ENCODE data around the gene PRKCA.
"Not testable (repeated sequence)": the region's sequence is repeated elsewhere in the genome, so short reads cannot be mapped to it uniquely, and the experiment has no call there.

PRKCA gene

DNA sequence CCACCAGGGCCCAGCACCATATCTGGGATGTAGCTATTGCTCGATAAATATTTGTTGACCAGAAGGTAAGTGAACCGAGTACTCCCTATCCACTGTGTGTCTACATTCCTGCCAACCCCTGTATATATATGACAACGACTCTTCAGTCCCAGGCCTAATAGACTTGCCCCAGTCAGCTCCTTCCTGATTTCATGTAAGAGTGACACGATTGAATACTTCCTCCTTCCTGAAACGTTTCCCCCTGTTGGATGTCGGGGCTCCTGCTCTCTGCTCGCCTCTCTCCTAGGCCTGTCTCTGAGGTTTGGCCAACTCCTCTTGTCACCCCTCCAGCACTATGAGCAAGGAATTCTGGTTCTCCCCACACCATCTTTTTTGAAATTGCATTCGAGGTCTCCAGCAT lies 178.9 kb downstream of the PRKCA start:
- DNase-seq (ENCODE audit: low read depth in 1 of 2, low spot score in 1 of 2): no peak

DNA sequence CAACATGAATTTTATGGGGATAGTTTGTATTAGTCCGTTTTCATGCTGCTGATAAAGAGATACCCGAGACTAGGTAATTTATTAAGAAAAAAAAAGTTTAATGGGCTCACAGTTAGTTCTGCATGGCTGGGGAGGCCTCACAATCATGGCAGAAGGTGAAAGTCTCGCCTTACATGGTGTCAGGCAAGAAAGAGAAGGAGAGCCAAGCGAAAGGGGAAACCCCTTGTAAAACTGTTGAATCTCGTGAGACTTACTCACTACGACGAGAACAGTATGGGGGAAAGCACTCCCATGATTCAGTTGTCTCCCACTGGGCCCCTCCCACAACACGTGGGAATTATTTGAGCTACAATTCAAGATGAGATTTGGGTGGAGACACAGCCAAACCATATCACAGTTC lies 181.5 kb downstream of the PRKCA start:
- DNase-seq (ENCODE audit: low read depth in 1 of 2, low spot score in 1 of 2): no peak

DNA sequence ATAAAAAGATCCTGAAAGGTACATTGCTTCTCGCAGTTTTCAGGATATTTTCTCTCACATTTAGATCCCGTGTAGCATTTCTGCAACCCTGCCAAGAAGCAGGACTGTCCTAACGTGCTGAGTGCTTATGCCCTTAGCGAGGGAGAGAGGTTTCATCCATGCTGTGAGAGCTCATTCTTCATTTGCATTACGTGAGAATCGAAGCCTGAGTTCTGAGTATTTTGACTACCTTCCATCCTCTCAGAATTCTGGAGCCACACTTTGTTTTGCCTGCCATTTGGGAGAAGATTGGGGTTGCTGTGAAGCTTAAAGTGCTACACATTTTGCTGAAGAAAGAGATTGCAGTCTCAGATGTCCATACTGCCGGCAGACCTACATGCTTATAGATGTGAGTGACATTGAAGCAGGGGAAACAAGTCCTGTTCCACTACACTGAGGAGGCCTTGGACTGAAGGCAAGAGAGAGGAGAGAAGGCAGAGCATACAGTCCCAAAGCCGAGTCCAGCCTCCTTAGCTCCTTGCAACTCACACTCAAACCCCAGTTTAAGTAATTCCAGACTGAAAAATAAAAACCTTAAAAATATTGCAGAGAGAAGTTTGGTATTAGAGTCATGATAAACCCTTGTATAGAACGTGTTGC lies 183.0 kb downstream of the PRKCA start:
- no peak for DNase-seq (ENCODE audit: low read depth in 1 of 2, low spot score in 1 of 2)

DNA sequence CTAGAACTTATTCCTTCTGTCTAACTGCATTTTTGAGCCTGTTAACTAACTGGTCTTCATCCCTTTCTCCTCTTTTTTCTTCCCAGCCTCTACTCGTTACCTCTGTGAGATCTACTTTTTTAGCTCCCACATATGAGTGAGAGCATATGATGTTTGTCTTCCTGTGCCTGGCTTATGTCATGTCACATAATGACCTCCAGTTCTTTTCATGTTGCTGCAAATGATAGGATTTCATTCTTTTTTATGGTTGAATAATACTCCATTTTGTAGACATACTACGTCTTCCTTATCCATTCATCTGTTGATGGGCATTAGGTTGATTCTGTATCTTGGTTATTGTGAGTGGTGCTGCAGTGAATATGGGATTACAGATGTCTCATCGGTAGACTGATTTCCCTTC lies 184.7 kb downstream of the PRKCA start:
- no peak for DNase-seq (ENCODE audit: low read depth in 1 of 2, low spot score in 1 of 2)

DNA sequence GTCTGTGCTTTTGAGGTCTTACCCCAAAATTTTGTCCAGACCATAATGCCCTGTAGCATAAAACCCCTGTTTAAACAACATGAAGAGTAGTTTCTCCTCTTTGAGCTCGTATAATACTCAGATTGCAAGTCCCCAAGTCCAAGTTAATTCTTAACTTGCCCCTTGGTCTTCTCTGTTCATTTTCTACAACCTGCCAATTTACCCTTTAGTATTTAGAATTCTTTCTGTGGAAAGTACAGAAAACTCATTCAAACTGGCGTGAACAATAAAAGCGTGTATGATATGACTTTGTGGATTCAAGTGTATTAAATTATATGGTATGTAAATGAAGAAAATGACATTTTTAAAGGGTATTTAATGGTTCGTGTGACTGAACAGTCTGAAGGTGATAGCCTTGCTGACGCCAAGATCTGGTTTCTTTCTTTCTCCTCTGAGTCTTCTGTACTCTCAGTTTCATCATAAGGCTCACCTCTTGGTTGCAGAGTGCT lies 185.6 kb downstream of the PRKCA start:
- DNase-seq (ENCODE audit: low read depth in 1 of 2, low spot score in 1 of 2): no peak

DNA sequence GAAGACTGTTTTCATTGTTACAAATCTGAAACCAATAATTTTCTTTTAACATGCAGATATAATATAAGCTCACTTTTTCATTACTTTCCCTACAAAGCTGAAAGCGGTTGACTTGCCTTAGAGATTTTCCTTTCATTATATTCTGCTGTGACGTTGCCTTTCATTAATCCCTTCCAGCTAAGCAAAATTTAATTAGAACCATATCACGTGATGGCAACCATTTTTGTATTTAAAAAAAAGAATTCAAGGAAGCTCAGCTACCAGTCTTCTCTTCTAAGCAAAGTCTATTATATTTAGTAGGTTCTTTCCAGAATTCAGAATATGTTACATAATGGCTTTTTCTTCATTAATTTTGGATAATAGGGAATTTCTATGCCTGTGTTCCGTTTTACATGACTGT lies 186.5 kb downstream of the PRKCA start:
- DNase-seq (ENCODE audit: low read depth in 1 of 2, low spot score in 1 of 2): no peak

DNA sequence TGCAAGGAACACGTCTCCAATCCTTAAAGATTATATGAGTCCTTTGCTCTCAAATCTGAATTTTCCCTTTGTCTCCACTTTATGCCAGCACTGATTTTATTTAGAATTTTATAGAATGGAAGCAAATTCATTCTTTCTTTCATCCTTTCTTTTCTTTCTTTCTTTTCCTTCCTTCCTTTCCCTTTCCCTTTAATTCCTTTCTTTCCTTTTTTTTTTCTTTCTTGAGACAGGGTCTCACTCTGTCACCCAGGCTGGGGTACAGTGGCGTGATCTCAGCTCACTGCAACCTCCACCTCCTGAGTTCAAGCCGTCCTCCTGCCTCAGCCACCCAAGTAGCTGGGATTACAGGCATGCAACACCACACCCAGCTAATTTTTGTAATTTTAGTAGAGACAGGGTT lies 187.2 kb downstream of the PRKCA start:
- not testable (repeated sequence) for DNase-seq (ENCODE audit: low read depth in 1 of 2, low spot score in 1 of 2)

DNA sequence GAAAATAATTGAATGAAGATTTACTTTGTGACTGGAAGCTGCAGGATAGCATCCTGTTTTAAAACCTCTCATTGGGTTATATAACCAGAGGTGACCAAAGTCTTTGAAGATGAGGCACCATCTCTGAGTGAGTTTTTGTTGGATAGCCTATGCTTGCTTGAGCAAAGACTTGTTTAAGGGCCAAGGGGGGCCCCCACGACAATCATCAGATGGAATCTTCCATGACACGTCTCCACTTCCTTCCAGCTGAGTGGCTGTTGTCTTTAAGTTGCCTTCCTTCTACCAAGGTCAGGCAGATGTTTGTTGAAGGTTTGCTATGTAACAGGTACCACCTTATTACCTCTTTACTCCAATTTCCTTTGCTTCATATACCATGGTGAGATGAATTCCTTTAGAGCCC lies 188.8 kb downstream of the PRKCA start:
- DNase-seq (ENCODE audit: low read depth in 1 of 2, low spot score in 1 of 2): no peak

DNA sequence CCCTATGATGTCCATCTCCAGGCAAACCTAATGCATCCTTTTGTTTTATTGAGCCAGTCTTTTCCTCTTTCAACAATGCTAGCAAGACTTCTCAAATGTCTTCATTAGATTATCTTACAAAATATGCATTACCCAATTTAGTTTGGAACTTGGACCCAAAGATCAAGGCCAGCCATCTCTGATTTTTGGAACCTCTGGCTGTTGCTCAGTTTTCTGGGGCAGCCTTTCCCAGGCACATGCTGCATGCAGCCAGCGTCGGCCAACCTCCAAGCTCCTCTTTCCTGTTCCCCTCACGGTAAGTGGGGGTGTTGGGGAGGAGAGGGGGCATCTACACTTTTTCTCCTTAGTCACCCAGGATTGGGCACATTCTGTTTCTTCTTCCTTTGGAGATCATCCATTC lies 189.3 kb downstream of the PRKCA start:
- no peak for DNase-seq (ENCODE audit: low read depth in 1 of 2, low spot score in 1 of 2)

DNA sequence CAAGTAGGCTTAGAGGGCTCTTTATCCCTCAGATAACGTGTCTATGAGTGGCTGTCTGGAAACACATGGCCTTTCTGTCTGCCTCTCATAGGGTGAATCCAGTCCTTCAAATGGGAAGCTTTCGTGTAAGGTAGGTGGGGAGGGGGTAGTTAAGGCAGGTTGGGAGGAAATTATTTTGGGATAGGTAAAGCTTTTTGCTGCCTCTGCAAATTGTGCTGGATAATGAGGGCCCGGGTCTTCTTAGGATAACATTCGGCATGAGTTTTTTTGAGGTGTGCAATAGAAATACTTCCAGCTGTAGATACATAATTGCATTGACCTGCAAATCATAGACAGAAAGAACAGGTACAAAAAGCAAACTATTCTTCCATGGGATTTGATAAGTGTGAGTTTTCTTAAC lies 189.7 kb downstream of the PRKCA start:
- DNase-seq (ENCODE audit: low read depth in 1 of 2, low spot score in 1 of 2): no peak

DNA sequence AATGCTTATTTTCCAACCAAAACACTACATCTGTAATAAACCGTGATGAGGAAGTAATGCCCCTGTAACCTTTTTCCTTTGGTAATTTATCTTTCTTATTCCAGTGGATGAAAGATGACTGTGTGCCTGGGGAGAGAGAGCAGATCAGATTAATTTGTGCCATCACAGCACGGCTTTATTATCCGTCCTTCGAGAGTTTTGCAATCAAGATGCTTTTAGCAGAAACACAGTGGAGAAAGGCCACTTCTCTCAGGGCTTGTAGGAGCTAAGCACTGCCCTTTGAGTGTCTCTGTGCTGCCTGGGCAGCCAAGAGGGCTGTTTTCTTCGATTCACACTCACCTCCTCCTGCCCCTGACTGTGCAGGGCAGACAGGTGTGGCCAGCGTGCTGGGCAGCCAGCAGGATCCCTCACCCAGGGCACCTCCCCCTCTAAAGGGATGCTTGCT lies 190.2 kb downstream of the PRKCA start:
- DNase-seq (ENCODE audit: low read depth in 1 of 2, low spot score in 1 of 2): no peak

DNA sequence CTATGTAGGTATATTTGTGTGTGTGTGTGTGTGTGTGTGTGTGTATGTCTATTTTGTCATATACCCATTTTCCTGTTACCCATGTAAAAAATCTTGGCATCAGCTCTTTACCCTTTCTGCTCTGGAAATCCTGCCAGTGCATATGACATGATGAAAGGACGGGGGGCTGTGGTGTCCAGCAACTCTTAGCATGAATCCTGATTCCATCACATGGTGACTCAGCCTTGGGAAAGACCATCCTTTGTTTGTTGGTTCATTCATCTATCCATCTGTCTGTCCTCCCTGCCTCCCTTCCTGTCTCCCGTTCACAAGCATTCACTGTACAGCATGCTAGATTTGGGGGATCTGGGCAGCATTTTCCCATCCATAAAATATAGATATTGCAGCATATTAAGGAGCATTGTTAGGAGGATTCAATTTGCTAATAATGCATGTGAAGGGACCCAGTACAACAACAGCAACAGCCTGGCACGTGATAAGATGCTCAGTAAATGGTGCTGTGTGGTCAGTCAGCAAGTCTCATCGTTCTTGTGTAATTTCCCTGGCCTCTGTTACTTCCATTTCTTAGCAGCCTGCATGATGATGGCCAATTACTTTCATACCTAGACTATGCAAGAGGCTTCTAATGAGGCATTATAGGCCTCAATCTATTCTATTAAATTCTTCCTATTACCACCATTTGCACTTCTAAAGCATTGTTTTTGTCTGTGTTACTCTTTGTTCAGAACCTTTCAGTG lies 191.0 kb downstream of the PRKCA start:
- no peak for DNase-seq (ENCODE audit: low read depth in 1 of 2, low spot score in 1 of 2)

DNA sequence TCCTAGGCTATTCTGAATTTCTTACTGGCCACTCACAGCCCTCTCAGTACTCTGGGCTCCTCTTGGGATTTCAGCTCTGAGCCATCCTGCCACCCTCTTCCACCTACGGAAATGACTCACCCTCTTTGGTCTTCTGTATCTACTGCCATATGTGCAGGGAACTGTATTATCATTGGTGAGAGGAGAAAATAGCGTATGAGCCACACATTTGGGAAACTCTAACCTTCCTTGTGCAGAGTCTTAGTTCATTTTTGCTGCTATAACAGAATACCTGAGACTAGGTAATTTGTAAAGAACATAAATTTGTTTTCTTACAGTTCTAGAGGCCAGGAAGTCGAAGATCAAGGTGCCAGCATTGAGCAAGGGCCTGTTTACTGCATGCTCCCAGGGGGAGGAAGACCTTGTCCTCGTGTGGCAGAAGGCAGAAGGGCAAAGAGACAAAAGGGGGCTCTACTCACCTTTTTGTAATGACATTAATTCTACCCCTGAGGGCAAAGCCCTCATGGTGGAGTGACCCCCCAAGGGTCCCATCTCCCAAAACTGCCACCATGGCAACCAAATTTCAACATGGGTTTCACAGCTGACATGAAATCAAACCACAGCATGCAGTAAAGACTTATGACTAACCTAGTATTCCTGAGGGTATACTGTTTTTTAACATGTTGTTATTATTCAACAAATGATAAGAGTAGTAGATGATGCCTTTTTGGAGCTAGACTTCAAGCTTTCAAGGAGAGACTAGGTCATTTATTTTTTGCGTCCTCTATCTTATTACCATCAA lies 191.8 kb downstream of the PRKCA start:
- DNase-seq (ENCODE audit: low read depth in 1 of 2, low spot score in 1 of 2): no peak

DNA sequence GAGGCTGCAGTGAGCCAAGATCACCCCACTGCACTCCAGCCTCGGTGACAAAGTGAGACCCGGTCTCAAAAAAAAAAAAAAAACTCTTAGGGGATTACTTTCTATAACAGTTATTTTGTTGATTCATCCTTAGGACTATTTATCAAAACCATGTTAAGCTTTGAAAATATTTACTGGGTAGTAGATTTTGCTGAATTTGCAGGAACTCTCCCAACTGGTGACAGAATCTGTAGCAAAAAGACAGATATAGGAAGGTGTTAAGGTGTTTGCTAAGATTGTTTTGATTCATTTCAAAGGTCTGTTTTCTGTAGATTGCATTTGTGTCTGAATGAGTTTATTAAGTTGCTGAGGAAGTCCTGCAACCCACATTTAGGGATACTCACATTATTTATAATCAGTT lies 192.6 kb downstream of the PRKCA start:
- no peak for DNase-seq (ENCODE audit: low read depth in 1 of 2, low spot score in 1 of 2)

DNA sequence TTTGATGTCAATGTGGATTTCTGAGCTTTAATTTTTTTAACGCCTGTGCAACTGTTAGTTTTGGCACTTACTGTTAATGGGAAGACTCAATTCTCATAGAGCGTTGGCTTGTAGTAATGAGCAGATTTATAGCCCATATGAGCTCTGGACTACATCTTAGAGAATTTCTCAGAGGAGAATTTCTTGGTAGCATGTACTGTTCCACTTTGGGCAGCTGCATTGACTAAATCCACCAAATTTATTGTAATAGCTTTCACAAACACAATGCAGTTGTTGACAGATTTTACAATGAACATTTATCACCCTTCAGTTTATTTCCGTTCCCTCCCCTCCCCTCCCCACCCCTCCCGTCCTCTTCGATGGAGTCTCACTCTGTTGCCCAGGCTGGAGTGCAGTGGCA lies 193.9 kb downstream of the PRKCA start:
- DNase-seq (ENCODE audit: low read depth in 1 of 2, low spot score in 1 of 2): no peak

DNA sequence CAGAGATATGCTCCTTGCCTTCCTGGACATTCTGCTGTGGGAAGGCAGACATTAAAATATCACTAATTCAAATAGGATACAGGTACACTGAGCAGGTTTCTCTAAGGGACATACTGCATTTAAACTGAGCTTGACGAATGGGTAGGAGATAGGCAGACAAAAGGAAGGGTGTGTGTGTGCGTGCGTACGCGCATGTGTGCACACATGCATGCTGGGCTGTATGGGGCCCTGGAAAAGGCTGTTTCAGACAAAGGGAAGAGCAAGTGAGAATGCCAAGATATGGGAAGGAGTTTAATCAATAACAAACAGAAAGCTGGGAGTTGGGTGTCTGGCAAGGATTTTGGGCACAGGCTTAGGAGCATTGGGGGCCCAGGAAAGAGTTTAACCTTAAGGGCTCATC lies 196.2 kb downstream of the PRKCA start:
- DNase-seq (ENCODE audit: low read depth in 1 of 2, low spot score in 1 of 2): no peak

DNA sequence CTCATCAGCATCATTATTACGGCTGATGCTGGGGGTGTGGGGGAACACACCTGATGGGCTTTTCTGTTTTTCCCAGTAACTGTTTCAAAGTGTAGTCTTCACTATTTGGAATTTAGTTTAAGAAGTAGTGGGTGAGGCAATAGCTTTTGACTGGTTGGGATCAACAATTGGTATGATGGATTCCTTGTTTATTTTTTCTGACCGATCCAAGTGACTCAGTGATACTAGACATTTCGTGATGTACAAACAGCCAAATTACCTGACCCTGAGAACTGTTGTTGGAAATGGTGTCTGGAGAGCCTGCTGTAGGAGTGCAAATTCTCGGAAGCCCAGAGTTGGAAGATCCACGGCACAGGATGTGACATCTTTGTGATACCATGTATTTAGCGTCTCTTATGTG lies 204.2 kb downstream of the PRKCA start:
- DNase-seq (ENCODE audit: low read depth in 1 of 2, low spot score in 1 of 2): no peak

DNA sequence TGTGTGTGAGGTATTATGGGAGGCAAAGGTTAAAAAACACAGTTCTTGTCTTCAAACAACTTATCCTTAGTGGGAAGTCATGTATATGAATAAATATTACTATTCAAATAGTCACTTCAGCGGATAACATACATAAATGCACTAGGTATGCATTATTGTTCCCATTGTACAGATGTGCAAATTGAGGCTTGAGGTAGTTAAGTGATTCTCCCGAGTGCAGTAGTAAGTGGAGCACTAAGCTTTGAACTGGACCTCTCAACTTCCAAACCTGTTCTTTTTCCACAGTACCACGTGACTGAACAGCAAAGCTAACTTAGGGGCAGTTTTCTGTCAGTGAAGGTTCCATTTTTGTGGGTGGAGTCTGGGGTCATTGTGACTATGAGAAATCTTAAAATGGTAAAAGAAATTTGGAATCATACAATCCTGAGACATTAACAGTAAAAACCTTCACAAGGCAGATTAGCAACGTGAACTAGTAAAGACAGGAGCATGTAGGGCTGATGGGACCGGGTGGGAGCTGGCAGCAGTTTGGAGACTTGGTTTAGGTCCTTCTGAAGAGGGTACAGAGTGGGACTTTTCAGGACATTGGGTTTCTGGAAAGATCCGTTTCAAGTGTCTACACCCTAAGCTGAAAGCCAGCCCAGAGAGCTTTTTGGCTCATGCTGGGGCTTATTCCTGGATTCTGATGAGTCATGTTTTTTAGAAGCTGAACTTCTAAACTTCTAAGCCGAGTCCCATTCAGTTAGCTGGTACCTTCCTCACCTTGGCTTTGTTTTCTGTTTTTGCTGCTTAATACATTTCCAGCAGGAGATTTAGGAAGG lies 204.9 kb downstream of the PRKCA start:
- no peak for DNase-seq (ENCODE audit: low read depth in 1 of 2, low spot score in 1 of 2)

DNA sequence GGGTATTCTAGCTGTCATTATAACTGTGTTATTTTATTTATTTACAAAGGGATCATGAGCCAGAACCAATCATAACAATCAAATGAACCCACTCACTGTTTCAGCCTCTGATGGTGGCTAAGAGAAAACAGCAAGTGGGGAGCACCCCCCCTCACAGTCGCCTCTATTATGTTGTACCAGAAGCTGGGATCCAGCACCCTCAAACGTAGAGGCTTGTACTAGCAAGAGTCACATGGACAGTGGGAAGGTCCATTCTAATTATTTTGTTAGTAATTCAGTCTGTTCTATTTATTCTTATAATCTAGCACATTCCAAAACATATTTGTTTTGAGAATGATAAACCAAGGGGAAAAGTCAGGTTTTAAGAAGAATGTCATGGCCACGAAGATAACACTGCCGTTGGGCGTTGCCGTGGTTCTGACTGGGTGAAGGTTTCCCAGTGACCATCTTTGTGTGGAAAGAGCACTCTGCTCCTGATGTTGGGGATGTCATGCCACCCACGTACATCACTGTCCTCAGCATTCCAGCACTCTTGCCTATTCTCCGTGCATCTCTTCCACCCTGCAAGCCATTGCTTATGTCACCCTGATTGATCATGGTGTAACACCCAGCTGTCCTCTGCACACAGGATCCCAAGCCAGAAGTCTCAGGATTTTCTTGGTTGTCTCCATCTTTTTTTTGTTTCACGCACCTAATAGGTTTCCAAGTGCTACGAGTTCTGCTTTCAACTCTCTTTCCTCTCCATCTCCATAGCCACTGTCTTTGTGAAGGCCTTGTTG lies 205.8 kb downstream of the PRKCA start:
- no peak for DNase-seq (ENCODE audit: low read depth in 1 of 2, low spot score in 1 of 2)
